Fibroblast of skin of right quadriceps (primary cell): Measurements from ENCODE around the gene CDIP1.
"Not testable (repeated sequence)": the region's sequence is repeated elsewhere in the genome, so short reads cannot be mapped to it uniquely, and the experiment has no call there.

Experiments
- DNase-seq: peaks from one replicate; pipeline ENCODE4 v3.0.0-alpha.2; 2013

CDIP1 gene

DNA sequence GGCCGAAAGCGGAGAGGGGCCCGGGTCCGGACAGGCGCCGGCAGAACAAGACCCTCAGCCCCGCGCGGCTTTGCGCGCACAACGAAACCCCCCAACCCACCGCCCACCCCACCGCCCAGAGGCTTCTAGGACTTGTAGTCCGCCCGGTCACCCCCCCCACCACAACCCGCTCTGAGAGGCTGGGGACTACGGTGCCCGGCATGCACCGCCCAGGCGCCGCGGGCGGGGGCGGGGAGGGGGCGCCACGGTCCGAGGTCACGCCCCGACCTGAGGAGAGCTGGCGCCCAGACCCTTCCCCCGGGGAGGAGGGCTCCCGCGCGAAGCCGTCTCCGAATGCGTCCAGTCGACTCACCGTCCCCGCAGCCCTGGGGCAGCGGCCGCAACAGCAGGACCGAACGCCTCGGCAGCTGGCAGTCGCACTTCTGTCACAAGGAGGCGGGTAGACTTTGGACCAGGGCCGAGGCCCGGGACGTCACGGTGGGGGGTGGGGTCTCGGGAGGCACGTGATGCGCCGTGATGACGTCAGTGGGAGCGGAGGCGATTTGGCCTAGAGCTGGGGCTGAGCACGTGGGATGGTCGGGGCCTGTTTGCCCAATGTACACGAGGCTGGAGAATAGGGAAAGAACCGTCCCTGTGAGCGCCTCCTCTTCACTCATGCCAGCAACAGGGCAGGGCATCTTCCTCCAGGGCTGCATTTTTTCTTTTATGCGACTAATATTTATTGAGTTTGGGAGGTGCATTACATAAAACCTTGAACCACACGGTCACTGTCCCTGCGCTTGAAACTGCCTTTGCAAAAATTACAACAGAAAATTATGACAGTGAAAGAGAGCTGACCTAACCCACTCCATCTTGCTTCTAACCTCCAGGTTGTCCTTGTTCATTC lies at the start of gene CDIP1:
Gene CDIP1 (minus strand): TSS at position 424 of the 886 bp plus-strand sequence. CDS start 24,643 bp downstream, outside the sequence.
- peak; percentile 95 for DNase-seq

DNA sequence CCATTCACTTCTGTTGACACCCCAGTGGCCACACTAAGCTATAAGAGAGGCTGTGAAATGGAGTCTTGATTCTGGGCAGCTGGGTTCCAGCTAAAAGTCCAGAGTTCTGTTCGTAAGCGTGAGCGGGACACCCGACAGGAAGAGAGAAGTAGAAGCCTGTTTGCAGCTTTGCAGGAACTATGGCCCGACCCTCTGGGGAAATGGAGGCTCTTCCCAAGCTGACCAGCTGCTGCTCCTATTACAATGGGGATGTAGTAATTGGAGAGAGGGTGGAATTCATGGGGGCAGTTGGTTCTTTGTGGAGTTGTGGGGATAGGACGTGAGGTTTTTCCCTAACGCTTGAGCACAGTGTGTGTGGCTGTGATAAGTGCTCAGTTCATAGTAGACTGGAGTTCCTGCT lies 47.7 kb upstream of the CDIP1 start:
- no peak for DNase-seq

DNA sequence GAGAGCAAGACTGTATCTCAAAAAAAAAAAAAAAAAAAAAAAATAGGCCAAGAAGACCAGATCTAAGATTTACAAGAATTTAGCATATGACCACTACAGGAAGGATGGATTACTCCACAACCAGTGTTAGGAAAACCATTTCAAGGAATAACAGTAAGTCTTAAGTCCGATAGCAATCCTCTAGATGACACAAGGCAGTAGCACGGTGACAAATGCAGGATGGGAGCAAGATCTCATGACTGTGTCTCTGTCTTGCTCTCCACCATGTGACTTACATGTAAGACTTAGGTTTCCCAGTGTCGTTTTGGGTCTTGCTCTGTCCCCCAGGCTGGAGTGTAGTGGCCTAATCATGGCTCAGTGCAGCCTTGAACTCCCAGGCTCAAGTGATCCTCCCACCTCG lies 45.3 kb upstream of the CDIP1 start:
- DNase-seq: no peak

DNA sequence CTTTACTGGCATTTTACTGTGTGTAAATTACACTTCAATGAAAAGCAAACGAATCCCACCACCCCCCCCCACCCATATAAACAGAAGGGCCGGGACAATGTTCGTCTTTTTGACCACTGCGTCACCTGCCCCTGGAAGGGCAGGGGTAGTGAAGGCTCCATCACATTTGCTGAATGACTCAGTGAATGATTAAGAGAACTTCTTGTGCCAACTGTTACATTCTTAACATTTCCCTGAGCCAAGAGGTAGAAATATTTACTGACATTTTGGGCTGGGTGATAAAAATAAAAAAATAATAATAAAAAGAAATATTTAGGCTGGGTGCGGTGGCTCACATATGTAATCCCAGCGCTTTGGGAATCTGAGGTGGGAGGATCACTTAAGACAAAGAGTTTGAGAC lies 41.7 kb upstream of the CDIP1 start:
- no peak for DNase-seq

DNA sequence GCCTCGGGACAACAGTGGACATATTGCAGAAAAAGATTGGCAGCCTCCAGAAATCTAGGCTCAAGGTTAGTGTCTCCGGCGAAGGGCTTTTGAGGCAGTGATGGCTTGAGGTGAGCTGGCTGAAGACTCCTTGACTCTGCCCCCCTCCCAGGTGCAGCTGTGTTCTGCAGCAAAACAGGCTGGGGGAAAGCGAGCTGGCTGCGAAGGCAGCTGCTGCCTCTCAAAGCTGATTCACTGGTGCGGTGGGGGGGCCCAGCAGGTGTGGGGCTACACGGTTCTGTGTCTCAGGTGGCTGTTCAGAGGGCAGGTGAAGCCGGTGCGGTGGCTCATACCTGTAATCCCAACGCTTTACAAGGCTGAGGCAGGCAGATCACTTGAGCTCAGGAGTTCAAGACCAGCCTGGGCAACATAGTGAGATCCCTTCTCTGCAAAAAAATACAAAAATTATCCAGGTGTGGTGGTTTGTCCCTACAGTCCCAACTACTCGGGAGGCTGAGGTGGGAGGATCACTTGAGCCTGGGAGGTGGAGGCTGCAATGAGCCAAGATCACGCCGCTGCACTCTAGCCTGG lies 40.5 kb upstream of the CDIP1 start:
- DNase-seq: no peak

DNA sequence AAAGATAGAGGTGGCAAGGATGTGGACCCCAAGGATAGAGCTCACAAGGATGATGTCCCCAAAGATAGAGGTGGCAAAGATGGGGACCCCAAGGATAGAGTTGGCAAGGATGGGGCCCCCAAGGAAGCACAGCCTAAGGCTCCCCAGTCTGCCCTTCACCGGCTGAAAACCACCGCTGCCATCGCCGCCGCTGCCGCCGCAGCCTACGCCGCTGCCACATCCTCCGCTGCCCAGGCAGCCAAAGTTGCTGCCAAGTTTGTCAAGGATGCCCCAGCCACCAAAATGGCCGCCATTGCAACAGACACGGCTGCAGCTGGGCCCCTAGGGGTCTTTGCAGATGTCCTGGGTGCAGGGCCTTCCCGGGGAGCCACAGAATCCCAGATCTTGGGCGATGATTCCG lies 37.4 kb upstream of the CDIP1 start:
- DNase-seq: no peak

DNA sequence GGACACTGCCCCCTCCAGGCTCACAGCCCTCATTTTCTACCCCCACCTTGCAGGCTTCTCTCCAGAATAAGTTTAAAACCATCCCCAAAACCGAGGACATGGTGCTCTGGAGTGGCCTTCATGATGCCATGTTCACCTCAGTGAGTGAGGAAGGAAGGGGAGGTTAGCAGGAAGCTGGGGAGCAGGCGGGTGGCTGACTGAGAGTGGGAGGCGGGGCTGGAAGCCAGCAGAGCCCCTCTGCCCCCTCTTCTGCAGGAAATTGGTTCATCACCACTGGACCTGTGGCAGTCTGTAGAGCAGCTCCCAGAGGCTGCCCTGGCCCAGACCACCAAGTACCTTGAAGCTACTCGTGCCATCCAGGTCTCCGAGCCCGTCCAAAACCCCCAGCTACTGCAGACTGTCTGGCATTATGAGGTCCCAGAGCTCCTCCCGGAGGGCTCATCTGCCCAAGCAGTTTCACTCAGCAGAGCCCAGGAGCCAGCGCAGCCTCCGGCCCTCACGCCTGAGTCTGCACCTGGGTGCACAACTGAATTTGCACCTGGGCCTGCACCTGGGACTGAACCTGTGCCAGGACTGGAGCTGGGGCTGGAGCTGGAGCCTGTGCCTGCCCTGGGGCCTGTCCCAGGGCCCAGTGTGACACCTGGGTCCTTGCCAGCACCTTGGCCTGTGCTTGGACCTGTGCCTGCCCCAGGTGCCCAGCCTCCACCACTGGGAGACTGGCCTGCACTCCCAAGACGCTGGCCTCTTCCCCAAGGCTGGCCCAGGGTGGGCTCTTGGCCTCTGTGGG lies 36.5 kb upstream of the CDIP1 start:
- no peak for DNase-seq

DNA sequence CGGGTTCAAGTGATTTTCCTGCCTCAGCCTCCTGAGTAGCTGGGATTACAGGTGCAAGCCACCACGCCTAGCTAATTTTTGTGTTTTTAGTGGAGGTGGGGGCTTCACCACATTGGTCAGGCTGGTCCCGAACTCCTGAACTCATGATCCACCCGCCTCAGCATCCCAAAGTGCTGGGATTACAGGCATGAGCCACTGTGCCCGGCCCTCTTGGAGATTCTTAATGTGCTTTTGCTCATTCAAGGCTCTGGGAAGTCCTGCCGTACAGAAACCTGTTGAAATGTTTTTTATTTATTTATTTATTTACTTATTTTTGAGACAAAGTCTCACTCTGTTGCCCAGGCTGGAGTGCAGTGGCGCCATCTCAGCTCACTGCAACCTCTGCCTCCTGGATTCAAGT lies 35.4 kb upstream of the CDIP1 start:
- DNase-seq: not testable (repeated sequence)

DNA sequence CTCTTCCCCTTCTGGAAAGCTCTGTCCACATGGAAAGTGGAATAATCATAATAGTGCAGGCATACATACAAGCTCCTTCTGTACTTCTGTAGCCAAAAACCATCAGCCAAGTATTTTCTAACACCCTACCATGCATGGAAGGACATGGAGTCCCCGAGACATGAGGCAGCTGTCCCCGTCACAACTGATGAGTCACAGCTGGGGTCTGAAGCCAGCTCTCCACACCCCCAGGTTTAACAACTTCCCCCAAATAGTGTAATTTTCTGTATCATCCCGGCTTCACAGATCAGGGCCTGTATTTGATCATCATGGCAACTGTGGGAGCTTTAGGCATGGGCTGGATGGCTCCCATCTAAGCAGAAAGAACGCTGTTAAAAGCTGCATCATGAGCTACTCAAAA lies 34.1 kb upstream of the CDIP1 start:
- no peak for DNase-seq

DNA sequence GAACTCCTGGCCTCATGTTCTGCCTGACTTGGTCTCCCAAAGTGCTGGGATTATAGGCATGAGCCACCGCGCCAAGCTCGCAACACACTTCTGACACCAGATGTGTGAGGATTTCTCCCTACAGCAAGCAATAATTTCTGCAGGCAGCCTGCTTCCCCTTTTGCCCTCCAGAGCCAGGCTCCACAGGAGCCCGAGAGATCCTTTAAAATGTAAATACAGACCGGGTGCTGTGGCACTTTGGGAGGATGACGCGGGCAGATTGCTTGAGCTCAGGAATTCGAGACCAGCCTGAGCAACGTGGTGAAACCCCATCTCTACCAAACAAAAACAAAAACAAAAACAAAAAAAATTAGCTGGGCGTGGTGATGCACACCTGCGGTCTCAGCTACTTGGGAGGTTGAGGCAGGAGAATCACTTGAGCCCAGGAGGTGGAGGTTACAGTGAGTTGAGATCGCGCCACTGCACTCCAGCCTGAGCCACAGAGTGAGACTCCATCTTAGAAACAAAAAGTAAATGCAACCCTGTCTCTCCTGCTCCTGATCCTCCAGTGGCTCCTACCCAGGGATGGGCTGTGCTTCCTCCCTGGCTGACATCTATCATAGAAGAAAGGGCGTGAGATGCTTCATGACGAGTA lies 32.2 kb upstream of the CDIP1 start:
- no peak for DNase-seq

DNA sequence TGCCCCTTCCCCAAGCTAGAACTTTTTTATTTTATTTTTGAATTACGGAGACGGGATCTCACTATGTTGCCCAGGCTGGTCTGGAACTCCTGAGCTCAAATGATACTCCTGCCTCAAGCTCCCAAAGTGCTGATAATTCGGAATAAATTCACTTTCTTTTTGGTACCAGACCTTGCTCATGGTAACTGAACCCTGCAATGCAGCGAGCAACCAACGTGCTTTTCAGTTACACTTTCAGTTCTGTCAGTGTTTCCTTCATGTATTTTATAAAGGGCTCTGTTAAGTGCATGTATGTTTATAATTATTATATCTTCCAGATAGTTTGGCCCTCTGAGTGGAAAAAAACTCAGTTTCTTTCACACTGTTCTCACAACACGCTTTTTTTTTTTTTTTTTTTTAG lies 31.5 kb upstream of the CDIP1 start:
- DNase-seq: no peak

DNA sequence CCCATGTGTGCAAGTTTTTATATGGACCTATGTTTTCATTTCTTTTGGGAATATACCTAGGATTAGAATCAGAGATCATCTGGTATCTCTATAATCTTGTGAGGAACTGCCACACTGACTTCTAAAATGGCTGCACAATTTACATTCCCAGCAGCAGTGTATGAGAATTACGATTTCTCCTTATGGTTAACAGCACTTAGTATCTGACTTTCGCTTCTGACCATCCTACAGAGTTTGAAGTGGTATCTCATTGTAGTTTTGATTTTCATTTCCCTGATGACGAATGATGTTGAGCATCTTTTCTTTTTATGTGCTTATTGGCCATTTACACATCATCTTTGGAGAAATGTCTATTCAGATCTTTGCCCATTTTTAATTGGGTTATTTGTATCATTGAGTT lies 27.6 kb upstream of the CDIP1 start:
- no peak for DNase-seq

DNA sequence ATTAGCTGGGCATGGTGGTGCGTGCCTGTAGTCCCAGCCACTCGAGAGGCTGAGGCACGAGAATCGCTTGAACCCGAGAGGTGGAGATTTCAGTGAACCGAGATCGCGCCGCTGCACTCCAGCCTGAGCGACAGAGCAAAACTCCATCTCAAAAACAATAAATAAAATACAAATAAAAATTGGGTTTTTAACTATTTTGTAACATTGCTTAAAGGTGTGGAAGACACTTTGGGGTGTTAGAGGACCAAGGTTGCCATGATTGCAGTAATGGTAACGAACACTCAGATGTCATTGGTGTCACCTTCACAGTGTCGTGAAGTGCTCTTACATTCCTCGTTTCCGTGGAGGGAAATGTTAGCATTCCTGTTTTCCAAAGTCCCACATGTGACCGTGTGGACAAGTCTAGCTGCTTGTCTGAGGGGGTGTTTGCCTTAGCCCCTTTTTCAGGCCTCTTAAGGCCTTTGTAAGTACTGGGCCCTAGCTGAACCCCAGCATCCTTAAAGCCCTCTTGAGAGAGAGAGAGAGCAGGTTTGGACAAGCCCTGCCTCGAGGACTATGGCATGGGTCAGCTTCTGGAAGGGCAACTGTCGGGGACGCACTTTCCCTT lies 26.2 kb upstream of the CDIP1 start:
- DNase-seq: no peak

DNA sequence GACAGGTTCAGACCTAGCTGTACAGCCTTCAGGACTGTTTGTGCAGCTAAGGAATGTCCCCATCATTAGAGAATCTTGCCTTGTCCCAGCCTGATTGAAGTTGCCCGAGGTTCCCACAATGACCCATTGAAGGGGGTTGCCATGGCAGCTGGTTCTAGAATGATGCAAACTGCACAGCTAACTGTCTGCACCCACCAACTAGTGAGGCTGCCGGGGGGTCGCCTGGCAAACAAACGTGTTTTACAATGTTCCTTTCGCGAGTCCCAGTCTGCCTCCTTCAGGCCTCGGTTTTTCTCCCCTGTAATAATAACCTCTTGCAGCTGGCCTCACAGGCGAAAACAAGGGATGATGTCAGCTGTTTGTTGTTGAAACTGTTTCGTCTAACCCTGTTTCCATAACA lies 23.0 kb upstream of the CDIP1 start:
- DNase-seq: no peak

DNA sequence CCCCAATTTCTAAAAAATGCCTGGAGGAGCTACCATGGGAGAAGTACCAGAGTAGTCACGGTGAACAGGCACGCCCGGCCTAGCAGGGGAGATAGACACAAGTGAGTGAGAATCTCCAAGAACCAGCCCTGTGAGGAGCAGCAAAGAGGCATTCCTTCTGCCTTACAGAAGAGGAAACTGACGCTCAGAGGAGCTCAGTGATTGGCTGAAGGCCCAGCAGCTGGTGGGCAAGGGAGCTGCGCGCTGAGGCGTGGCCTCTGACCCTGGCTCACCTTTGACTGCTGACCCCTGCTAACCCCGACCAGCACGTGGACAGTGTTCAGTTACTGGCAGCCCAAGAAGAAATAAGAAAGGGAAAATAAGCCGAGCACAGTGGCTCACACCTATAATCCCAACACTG lies 19.4 kb upstream of the CDIP1 start:
- no peak for DNase-seq

DNA sequence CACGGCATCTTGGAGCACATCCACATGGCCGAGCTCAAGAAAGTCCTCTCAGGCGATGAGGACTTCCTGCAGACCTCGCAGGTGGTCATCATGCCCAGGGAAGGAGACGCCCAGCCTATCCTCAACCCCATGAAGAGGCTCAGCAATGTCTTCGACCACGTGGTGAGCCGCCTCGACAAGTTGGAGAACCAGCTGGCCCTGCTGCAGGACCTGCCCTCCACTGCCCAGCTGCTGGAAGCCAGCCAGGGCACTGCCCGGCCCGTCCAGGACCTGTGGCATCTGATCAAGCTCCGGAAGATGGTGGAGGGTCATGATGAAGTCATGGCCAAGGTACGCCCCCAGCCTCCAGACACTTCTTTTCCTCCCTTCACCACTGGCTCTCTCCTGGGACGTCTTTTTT lies 18.0 kb upstream of the CDIP1 start:
- DNase-seq: no peak

DNA sequence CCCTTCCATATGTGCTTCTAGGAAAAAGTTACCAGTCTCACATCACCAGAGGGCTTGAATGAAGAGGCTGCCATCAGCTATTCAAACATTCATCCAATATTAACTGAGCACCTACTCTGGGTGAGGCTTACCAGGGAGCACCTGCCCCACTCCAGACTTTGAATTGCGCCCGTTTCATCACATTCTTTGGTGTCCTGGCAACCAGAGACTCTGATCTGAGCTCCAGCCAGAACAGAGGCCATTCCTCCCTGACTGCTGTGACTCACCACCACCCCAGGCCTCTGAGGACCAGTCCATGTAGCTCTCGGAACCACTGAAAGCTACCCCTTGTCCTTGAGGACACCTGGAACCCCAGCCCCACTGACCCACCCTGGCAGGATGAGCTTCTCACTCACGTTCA lies 17.5 kb upstream of the CDIP1 start, which contains the start of gene C16orf96:
Gene C16orf96 (plus strand): TSS at position 229 of the 400 bp plus-strand sequence. CDS start 150 bp downstream, at position 379.
- no peak for DNase-seq

DNA sequence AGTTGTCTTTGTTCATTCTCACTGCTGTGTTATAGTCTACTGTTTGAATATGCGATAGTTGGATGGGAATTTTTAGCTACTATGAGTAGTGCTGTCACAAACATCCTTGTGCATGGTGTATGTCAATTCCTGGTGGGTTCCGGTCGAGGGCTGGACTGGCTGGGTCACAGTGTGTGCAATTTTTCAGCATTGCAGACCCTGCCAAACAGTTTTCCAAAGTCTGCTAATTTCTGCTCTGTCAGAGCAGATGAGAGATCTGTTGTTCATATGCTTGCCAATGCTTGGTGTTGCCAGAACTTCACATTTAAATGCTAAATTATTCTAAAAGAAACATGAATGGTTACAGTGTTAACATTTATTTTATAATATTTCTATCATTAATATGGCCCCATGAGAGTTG lies 14.0 kb upstream of the CDIP1 start:
- no peak for DNase-seq

DNA sequence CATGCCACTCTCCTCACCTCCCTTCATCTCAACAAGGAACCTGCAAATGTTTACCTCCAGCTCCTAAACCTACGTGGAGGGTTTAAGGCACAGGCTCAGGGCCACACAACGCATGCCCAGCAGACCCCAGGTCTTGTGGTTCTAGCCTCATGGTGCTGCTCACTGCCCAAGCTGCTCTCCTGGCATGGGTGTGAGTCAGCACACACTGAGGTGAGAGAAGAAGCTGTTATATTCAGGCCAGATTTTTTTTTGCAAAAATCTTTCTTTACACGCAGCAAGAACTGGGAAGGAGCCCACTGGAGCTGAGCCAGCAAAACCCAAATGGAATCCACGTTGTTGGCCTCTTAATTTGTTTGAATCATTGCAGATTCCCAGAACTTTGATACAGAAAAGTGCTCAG lies 12.0 kb upstream of the CDIP1 start:
- DNase-seq: no peak

DNA sequence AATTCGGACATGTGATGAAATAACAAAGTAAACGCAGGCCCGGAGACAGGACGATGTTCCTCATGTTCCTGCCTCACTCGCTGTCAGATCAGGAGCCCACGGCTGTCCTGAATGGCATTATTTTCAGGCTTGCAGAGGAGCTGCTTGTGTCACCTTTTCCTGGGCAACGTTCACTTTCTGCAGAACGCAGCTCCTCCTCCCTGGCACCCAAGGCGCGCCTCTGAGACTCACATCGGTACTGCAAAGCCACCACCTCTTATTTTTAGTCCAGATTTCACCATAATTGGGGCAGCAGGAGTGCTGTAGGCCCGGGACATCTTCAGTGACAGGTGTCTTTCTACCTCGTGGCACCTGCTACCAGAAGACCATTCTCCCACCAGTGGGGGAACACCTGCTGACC lies 9.6 kb upstream of the CDIP1 start:
- DNase-seq: no peak

DNA sequence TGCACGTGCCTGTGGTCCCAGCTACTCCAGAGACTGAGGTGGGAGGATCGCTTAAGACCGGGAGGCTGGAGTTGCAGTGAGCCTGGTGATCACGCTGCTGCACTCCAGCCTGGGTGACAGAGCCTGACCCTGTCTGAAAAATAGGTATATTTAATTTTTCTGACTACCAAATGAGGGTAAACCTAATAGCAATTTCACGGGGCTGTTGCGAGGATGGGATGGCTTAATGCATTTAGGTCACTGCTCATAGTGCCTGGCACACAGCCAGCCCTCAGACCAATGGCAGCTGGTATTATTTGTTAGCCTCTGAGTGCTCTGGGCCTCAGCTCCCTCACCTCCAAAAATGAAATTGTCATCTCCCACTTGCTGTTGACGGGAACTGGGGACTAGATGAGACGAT lies 5.9 kb upstream of the CDIP1 start:
- no peak for DNase-seq

DNA sequence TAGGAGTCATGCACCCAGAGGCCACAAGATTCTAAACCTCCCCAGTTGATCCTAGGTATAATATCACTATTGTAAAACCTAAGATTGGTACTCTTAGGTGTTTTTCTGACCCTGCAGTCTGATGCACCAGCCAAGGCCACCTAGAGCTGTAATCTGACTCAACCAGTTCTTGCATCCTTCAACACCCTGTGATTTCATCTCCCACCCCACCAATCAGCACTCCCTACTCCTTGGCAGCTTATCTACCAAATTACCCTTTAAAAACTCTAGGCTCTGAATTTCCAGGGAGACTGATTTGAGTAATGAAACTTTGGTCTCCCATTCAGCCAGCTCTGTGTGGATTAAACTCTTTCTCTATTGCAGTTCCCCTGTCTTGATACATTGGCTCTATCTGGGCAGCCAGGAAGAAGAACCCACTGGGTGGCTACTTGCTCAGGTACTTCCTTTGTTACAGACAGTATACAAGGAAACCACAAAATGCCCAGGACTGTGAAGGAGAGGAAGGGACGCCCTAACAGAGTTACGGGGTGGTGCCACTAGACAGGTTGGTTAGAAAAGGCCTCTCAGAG lies 1.2 kb upstream of the CDIP1 start:
- no peak for DNase-seq
